Stimulated activated CD8-positive, alpha-beta memory T cell treated with anti-CD3 and anti-CD28 coated beads, Interleukin-4, amount 100 ng/mL, for 4 hours (primary cell): Measurements from ENCODE around the gene NSL1.
"Not testable (repeated sequence)": the region's sequence is repeated elsewhere in the genome, so short reads cannot be mapped to it uniquely, and the experiment has no call there.

ENCODE experiments used
- DNase-seq, 2 donors: peaks; one replicate each; pipeline ENCODE4 v3.0.0-alpha.2; 2020; ENCODE audit warnings: low read depth in 2 of 2, low spot score in 1 of 2

NSL1 gene

DNA sequence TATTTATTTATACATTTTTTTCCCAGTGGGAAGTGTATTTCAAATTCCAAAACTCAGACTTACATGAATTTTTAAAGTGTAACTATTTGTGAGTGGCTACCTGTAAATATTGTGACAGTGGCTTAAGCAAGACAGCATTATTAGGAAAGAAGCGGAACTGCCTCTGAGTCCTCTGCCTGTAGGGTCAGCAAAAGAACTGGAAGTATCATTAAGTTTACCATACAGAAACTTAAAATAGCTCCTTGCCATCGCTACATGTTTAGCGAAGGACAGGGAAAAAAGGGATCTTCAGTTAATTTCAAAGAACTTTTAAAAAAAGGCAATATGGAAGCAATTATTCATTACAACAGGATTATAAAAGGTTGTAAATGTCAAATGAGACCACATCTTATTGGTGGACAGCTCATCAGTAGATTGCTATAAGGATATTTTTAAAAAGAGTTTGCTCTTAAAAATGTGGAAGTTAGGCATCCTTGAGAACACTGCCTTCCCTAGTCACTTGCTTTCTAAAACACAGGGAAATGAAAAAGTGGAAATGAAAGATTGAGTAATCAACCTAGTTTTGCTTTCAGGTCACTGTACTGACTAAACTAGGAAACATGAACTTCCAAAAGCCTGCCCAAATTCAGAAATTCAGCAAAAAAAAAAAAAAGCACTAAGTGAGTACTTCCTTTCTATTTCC, 39.2 kb downstream of the NSL1 start:
- no peak for DNase-seq

DNA sequence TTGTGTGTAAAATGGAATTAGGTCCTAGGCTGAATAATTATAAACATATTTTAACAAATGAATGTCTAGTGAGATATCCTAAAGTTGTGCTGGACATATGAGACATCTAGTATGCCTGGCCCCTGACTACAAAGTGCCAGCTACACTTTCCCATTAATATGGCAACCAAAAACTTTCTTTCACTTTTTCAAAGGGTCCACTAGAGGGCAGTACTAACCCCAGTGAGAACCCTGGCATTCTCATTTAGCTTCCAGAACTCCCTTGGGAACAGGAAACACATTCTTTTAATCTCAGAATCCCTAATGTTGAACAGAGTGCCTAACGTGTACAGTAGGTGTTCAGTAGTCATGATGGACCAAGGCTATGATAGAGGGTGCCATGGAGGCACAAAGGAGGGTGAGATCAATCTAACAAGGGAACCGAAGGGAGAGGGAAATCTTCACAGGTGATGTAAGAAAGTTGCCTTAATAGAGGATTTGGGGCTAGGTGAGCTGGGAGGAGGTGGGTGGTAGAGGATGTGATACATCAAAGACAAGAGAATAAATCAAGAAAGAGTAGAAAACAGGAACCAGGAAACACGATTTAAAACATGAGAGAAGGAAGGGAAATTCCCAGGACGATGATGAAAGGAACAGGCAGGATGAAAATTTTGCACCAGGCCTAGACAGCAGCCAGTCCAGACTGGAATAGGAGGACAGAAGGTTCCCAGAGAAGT, 41.6 kb downstream of the NSL1 start:
- no peak for DNase-seq

GRCh38 chr1:212746546-212746945, 45.0 kb downstream of the NSL1 start:
- DNase-seq = no peak

DNA sequence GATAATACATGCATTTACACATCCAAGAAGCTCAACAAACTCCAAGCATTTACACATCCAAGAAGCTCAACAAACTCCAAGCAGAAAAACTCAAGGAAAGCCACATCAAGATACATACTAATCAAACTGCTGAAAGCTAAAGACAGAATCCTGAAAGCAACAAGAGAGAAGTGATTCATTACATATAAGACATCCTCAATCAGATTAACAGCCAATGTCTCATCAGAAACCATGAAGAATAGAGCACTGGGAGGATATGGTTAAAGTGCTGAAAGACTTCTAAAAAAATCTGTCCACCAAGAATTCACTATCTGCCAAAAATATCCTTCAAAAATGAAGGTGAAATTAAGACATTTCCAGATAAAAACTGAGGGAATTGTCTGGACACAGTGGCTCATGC, 46.3 kb downstream of the NSL1 start:
- no peak for DNase-seq

- DNase-seq = no peak
These were observed 47.6 kb downstream of the NSL1 start for GRCh38 chr1:212743901-212744475.

DNA sequence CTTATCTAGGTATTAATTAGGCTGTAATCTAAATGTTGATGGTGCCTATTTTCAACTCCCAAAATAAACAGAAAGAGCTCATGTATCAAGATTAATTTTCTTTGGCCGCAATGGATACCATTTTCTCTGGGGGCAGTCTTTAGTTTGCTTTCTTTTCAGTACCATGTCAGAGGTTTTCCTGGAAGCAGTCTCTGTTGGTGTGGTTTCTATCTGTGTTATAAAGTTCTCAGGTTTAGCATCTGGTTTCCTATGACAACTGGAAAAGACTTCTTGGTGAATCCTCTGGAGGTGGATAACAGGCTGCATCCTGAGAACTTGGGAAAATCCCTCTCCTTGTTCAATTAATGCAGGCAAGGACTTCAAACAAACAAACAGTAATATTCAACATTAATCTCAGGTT, 53.2 kb downstream of the NSL1 start:
- DNase-seq = no peak

- no peak for DNase-seq
These were observed 54.0 kb downstream of the NSL1 start for GRCh38 chr1:212737559-212737958.

DNA sequence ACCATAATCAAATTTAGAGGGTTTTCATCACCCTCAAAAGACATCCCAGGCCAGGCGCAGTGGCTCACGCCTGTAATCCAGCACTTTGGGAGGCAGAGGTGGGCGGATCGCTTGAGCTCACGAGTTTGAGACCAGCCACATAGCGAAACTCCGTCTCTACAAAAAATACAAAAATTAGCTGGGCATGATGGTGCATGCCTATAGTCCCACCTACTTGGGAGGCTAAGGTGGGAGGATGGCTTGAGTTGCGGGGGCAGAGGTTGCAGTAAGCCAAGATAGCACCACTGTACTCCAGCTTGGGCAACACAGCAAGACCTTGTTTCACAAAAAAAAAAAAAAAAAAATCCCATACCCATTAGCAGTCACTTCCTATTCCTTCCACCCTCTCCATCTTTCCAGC, 58.5 kb downstream of the NSL1 start:
- DNase-seq = no peak

DNA sequence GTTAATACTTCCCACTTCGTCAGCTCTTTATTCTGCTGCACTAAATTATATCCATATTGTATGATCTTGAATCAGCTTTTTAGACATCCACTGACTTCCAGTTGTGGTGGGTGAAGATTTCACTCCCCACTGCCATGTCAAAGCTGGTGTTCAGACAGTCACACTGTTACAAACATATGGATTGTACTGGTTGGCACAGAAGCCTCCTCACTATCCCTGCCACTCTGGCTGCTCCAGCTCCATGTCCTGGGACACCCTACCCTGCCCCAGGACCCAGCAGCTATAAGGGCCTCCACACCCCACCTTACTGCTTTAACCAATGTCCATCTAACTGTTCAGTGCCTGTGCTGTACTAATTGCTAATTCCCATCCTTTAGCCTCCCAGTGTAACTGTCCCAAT, 59.9 kb downstream of the NSL1 start:
- DNase-seq = no peak

GRCh38 chr1:212728606-212729005, 63.0 kb downstream of the NSL1 start:
- no peak for DNase-seq

DNA sequence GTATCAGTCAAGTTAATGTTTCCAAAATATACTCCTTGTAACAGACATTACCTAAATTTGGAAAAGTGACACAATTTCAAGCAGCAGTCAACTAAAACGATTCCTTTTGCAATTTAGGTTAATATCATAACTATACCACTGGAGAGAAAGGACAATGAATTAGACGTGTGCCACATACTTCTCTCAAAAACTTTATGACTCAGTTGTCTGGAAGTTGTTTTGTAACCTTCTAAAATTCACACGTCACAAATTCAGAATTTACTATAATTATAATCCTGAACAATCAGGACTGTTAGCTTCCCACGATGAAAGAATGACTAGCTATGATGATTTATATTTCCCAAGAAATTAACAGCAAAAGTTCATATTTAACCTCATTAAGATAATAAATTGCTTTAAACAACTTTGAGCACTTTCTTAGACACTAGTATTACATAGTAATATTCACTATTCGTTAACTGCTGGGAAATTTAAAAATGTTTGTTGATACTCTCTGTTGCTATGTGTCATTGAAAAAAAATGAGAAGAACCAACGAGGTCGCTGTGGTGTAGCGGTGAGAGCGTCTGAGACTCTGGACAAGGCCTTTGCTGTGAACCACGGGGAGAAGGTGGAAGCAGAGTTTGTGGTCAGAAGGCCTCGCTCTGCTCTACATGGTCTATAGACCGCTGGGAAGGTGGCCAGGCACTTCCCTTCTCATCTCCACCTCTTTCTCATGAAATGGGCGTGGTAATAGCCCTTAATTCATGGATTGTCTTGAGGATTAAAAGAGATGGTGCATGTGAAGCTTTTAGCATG, 64.0 kb downstream of the NSL1 start:
- no peak for DNase-seq

DNA sequence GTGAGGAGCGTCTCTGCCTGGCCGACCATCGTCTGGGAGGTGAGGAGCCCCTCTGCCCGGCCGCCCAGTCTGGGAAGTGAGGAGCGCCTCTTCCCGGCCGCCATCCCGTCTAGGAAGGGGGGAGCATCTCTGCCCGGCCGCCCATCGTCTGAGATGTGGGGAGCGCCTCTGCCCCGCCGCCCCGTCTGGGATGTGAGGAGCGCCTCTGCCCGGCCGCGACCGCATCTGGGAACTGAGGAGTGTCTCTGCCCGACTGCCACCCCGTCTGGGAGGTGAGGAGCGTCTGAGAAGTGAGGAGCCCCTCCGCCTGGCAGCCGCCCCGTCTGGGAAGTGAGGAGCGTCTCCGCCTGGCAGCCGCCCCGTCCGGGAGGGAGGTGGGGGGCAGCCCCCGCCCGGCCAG, 66.9 kb downstream of the NSL1 start:
- DNase-seq = not testable (repeated sequence)

- DNase-seq = no peak
These were observed 69.2 kb downstream of the NSL1 start for GRCh38 chr1:212722270-212722957.

DNA sequence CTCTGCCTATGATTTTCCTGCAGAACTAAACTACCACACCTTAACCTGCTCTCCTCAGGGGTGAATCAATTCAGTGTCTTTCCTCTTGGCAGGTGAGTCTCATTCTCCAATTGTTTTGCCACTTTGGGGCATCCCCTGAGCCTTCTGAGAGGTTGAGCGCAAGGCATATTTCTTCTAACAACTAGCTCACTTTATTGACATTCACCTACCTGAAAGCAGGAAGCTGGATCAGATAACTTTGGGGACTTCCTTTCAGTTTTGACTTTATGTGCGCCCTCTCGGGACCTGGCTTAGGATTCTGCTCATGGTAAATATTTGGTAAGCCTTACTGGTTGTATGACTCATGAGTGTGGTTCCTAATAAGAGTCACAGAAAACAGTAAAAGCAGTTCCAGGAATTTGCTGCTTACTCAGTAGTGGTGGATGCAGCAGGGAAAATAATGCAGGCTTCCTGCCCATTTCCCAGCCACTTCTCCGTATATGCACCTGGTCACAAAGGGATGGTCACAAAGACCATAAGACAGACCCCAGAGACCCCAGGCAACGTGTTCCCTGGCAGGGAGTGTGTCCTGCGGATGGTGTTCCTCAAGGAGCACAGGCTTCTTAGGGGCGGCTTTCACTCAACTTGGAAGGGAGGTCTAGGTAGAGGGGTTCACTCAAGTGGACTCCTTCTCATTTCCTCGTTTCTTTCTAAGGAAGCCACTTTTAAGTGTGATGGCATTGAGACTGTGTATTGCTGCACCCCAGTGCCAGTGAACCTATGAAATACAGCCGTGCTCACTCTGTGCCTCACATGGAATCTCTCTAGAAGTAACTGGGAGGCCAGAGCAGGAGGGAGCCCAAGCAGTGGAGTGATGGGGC, 70.0 kb downstream of the NSL1 start:
- no peak for DNase-seq

DNA sequence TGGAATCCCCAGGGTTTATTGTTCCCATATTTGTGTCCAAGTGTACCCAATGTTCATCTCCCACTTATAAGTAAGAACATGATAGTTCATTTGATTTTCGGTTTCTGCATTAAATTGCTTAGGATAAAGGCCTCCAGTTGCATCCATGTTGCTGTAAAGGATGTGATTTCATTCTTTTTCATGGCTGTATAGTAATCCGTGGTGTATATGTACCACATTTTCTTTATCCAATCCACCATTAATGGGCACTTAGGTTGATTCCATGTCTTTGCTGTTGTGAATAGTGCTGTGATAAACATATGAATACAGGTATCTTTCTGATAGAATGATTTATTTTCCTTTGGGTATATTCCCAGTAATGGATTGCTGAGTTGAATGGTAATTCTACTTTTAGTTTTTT, 71.9 kb downstream of the NSL1 start:
- DNase-seq = no peak

DNA sequence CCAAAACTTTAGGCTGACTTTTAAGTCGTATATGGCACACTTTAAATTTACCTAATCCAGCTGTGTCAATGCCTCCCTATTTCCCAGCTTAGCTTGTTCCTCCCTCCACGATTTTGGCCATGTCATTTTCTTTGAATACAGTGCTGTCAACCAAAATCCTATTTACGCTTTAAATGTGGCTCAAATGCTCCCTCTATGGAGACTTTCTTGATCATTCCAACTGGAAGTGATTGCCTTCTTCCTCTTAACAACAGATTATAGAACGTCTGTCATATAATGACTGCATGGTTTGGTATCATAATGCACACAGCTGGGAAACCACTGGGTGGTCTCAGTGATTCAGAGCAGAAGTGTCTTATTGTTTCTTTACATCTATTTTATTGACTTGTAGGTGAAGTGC, 73.1 kb downstream of the NSL1 start:
- no peak for DNase-seq

DNA sequence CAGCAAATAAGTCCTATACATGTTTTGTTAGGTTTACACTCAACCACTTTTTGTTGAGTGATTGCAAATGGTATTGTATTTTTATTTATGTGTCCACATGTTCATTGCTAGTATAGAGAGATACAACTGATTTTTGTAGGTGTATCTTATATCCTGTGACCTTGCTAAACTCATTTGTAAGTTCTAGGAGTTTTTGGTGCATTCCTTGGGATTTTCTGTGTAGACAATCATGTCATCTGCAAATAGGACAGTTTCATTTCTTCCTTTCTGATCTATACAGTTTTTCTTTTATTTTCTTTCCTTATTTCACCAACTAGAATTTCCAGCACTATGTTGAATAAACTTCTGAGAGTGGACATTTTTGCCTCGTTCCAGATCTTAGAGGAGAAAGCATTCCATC, 75.4 kb downstream of the NSL1 start:
- DNase-seq = no peak

DNA sequence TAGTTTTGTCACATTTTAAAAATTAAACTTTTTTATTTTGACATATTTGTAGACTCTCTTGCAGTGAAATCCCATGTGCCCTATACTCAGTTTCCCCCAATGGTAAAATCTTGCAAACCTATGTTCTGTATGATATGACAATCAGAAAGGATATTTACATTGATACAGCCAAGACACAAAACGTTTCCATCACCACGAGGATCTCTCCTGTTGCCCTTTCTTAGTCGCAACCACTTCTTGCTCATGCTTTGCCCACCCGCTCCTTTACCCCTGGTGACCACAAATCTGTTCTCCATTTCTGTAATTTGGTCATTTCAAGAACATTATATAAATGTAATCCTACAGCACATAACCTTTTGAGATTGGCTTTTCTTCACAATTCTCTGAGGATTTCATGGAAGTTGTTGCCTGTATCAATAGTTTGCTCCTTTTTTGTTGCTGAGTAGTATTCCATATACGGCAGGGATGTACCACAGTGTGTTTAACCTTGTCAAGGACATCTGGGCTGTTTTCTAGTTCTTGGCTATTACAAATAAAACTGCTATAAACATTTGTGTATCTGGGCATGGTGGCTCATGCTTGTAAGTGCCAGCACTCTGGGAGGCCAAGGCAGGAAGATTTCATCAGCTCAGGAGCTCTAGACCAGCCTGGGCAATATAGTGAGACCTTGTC, 78.0 kb downstream of the NSL1 start:
- no peak for DNase-seq

- DNase-seq = no peak
These were observed 78.9 kb downstream of the NSL1 start for GRCh38 chr1:212712451-212713303.
